GM21717 (cell line): ENCODE data around the gene ADGRV1.
"Not testable (repeated sequence)": the region's sequence is repeated elsewhere in the genome, so short reads cannot be mapped to it uniquely, and the experiment has no call there.

Experiments
- ATAC-seq: cut with Tn5 transposase; IDR thresholded peaks from one replicate; pipeline ENCODE4 v1.9.1; 2021; ENCODE audit warnings: mild to moderate bottlenecking, moderate library complexity; ENCODE audit not compliant: unreplicated experiment

Gene ADGRV1

DNA sequence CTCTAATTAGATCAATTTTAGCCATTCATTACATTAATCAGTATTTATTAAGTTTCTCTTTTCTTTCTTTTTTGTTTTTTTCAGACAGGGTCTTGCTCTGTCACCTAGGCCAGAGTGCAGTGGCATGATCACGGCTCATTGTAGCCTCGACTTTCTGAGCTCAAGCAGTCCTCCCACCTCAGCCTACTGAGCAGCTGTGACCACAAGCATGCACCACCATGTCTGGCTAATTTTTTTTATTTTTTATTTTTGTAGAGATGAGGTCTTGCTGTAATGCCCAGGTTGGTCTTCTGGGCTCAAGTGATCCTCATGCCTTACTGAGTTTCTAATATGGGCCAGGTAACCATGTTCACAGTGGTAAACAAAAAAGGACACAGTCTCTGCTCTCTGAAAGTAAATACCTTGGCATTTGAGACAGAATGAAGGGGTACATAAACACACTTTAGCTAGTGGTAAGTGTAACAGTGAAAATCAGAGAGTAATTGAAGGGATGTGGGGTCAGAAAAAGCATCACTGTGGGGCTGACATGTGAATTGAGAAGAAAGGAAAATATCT, 336.3 kb downstream of the ADGRV1 start:
- no peak for ATAC-seq

DNA sequence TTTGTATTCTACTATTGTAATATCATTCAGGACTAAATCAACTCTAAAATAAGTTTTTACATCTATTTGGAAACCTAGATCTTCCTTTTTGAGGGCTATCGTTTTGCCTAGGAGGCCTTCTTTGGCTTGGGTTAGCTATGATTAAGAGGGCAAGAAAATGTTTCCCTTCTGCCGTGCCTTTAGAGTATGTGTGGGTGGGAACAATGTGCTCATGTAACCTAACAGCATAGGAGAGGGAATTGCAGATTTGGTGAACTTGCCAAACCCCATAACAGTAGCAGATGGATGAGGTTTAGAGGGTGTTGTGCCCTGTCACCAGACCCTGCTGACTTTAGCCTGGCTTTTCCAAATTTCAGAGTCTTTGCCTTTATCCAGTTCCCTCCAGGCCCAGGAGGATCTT, 339.0 kb downstream of the ADGRV1 start:
- ATAC-seq = no peak

DNA sequence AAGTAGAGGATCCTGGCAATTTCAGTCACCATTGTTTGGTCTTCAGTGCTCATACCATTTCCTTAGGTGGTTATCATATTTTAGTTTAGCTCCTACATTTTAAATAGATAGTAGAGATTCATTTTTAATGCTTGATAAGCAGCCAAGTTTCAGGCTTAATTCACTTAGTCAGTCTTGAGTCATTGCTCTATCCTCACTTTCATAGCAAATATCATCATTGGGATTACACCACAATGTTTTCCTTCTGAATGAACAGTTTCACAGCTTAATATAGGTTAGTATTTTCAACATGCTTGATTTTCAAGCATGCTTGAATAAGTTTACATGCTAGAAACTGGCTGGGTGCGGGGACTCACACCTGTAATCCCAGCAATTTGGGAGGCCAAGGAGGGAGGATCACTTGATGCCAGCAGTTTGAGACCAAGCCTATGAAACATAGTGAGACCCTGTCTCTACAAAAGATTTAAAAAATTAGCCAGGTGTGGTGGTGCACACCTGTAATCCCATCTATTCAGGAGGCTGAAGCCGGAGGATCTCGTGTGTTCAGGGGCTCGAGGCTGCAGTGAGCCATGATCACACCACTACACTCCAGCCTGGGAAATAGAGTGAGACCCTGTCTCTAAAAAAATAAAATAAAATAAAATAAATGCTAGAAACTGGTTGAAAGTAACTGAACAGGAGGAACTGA, 339.9 kb downstream of the ADGRV1 start:
- no peak for ATAC-seq

DNA sequence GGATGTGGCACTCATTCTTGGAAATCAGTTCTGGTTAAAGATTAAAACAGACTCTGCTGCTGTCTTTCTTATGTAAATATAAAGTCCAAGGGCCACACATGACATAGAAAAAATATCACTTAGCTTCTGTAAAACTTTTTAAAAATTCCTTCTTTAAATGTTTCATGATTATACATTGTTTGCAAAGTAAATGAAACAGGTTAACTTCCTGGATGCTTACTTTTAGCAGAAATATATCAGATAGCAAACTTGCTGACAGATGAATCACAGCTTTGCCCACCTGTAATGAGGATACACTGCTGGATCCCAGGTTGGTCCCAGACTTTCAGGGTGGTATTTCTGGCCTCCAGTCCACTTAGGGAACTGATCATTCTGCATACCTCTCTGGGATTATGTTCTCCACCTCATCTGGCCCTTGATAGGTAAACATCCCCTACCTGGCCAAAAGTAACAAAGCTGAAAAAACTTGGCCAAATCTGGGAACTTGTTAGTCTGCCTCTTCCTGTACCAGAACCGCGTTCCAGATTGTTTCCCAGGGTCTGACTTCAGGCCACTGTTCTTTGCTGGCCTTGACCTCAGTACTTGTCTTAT, 340.5 kb downstream of the ADGRV1 start:
- no peak for ATAC-seq

DNA sequence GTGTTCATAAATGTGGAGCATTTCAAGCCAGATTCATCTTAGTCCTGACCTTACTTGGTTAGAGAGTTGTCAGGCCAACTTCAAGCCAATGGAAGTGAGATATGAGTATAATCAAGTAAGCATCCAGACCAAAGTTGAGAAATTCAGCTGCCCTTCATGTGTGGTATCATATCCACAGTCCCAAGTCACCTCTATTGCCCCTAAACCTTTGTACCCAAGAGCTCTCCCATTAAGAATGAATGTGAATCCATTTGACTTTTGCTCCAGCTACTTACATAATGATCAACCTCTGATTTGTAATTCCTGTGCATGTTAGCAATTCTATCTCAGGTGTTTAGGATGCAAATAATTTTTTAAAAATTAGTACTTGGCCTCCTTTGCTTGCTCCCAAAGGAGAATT, 342.7 kb downstream of the ADGRV1 start:
- no peak for ATAC-seq

DNA sequence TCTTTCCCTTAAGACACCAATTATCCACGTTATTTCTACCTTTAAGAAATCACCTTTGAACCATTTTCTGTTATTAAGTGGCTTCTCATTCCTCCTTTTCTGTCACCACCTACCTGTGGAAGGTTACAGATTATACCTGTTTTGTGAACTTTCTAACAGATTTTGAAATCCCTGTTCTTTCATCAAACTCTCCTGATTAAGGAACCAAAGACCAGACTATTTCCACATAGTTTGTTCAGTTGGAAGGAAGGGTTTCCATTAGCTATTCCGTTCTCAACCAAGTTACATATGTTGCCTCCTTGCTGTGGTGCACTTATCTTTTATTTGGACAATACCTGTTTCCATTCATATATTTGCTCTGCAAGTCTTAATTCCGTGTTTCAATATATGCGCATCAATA, 343.6 kb downstream of the ADGRV1 start:
- no peak for ATAC-seq

DNA sequence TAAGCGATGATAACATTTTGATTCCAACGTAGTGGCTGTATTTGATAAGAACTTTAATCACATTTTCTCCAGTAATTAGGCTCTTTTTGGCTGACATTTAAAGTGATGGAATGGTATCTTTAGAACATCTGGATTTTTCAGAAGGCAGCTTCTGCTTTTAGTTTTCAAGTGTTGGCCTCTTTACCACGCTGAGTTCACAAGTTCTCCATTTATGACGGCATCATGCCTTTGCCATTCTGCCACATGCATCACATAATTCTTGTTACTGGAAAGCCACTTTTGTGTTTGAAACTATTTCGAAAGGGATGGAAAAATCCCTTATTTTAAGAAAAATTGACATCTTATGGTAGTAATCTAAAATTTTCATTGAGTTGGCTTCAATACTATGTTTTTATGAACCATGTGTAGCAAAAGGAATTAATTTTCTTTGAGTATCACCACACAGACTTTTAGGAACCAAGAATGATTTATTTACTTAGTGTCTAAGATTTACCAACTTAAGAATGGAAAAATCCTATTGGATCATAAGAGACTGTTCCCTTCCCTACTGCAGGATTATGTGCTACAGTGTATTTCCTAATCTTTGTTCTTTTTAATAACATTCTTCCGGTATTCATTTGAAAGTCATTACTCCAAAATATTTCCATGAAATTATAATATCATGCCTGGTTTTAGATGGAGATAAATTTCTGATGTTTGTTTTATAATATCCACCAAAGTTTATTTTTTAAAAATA, 344.2 kb downstream of the ADGRV1 start:
- ATAC-seq = no peak

DNA sequence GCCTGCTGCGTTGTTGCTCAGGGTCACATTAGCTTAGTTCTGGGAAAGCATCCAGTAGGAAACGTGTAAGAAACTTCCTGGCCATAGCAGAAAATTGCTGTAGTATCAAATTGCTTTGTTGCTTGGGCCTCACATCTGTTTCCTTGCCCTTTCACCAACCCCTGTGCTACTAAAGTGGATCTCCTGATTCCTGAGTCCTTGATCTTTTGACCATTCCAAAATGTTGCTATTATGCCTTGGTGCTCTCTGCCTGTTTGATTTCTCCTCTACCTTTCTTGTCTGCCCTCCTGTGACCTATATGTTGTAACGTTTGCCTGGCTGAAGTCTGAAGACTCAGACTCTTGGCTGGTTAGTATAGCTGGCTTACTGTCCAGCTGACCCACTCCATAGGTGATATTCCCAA, 350.5 kb downstream of the ADGRV1 start:
- ATAC-seq = no peak

DNA sequence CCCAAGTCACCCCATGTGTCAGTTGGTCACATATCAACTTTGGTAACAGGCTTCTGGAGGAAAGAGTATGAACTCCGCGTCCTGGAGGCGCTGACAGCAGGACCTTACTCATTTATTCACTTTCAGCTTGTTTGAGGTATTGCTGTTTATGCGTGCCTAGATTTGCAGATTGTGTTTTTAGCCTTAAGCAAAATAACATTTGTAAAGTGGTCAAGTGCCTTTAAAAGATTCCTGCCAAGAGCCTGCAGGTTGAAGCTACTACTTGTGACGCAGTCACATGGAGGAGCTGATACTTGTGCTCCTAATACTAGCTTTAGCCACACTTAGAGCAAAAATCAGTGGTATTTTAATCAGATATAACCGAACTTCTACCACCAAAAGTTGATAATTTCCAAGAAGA, 351.3 kb downstream of the ADGRV1 start:
- ATAC-seq = no peak

DNA sequence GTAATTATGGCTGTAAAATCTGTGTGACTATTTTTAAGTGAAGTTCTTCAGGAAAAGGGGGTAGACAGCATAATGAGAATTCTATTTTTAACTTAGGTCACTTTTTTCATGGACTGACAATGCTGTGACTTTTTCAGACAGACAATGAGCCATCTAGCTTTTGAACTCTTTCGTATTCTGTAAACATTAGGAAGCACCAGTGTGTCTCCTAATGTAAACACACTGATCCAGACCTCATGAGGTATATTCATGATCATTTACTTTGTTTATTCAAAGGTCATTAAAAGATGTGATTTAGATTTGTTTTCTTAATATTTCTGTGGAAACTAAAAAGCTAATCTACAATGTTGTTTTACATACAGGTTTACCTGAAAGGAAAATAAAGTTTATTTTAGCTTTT, 352.6 kb downstream of the ADGRV1 start:
- ATAC-seq = no peak

DNA sequence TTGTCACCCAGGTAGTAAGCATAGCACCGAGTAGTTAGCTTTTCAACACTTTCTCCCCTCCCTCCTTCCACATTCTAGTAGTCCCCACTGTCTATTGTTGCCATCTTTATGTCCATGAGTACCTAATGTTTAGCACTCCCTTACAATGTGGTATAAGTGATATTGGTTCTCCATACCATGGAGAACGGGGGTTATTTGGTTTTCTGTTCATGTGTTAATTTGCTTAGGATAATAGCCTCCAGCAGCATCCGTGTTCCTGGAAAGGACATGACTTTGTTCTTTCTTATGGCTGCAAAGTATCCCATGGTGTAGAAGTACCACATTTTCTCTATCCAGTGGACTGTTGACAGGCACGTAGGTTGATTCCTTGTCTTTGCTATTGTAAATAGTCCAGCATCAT, 353.9 kb downstream of the ADGRV1 start:
- ATAC-seq = no peak

DNA sequence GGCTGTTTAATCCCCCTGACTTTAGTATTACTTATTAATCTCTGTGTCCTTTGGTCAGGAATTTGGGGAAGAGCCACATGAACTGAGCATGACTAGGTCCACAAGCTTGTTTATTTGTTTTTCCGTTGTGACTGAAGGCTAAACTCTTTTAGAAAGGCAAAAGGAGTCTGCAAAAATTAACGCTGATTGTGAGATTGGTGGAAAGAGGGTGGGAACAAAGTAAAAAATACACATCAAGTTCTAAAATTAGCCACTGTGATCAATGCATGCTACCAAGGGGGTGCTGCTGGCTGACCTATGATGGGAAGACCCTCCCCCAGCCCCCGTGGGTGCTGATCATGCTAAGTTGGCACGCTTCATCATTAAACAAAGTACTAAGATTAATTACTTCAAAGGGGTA, 356.8 kb downstream of the ADGRV1 start:
- ATAC-seq = no peak

DNA sequence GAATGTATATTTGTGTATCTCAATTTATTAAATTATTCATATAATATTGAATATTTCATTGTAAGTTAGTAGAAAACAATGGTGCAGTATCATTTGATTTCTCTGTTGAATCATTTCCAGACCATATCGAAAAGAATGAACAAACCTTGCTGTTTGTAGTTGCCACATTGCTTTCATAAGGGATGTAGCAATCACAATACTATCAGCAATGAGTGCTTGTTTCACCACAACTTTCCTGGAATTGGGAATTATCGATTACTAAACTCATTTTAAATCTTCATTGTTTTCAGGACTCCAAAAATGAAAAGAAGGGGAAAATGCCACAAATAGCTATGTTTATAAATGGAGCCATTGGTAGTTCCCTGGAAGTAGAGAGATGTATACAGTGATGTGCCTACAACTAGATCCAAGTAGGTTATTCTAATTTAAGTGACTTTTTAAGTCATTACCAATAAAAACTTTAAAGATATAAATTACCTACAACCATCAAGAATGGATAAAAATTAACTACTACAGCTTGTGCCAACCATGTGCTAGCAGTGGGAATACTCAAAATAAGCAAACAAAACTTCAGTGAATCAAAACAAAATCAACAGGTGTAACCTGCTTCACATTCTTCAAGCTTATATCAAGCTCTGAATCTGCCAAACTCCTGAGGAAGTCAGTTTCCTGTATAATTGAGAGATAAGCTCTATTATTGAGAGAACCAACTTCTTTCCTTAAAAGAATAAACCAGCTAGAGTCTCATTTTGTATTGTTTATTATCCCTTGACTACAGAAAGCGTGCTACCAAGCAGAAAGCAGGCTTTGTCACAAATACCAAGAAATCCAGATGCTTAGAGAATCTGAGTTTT, 358.6 kb downstream of the ADGRV1 start:
- no peak for ATAC-seq

DNA sequence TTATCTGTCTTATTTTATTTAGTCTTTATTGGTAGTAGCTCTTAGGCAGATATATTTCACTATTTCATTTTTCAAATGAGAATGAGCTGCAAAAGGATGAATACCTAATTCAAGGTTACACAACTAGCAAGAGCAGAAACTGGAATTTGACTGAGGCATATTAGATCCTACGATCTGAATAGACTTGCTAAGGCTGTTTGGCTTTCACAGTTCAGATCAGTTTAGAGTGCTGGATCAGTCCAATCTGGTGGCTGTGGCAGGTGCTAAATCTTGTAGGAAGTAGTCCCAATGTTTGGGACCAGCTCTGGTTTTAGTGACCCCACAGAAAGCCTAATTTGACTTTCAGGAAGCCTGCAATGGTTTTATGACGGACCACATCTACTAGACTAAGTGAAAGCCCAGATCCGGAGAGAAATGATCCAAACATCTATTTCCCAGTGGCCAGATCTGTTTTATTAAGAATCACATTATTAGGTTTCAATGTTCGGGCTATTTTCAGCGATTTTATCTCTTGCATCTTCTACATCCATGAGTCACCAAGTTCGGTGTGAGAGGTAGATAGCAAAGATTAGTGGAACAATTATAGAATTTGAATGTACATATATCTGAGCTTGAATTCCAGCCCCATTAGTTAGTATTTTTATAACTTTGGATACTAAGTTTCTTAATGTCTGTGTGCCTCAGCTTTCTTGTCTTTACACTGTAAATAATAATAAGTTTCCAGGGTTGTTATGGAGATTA, 359.5 kb downstream of the ADGRV1 start:
- no peak for ATAC-seq

DNA sequence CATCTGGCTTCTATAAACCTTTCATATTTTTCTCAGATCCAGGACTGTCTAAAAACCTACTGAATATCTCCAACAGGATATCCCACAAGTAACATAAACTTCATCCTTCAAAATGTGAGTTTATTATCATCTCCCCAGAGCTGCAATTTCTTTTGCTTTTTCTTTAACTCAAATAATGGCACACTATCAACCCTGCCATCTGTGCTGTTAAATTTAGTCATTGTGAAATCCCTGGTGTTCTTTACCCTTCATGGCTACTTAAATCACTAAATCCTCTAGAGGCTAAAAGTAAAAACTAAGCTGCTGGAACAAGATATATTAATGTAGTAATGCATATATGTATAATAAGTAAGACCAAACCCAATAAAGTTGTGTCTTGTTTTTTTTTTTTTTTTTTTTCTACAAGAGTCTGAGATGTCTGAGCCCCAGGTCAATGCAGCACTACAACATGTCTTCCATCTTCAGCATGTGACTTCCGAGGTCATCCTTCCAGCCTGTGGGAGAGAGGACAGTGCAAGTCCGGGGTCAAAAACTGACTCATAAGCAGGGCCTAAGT, 362.9 kb downstream of the ADGRV1 start:
- no peak for ATAC-seq

DNA sequence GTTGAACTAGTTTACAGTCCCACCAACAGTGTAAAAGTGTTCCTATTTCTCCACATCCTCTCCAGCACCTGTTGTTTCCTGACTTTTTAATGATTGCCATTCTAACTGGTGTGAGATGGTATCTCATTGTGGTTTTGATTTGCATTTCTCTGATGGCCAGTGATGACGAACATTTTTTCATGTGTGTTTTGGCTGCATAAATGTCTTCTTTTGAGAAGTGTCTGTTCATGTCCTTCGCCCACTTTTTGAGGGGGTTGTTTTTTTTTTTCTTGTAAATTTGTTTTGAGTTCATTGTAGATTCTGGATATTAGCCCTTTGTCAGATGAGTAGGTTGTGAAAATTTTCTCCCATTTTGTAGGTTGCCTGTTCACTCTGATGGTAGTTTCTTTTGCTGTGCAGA, 365.6 kb downstream of the ADGRV1 start:
- ATAC-seq = not testable (repeated sequence)

DNA sequence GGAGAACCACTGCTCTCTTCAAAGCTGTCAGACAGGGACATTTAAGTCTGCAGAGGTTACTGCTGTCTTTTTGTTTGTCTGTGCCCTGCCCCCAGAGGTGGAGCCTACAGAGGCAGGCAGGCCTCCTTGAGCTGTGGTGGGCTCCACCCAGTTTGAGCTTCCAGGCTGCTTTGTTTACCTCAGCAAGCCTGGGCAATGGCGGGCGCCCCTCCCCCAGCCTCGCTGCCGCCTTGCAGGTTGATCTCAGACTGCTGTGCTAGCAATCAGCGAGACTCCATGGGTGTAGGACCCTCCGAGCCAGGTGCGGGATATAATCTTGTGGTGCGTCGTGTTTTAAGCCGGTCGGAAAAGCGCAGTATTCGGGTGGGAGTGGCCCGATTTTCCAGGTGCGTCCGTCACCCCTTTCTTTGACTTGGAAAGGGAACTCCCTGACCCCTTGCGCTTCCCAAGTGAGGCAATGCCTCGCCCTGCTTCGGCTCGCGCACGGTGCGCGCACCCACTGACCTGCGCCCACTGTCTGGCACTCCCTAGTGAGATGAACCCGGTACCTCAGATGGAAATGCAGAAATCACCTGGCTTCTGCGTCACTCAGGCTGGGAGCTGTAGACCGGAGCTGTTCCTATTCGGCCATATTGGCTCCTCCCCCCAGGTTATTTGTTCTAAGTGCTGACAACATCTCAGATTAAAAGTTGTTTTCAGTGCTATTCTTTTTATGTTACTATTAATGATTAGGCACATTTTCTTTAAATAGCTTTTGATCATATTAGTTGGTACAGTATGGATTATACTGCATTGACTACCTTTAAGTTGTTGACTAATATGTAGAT, 370.6 kb downstream of the ADGRV1 start:
- ATAC-seq = not testable (repeated sequence)

DNA sequence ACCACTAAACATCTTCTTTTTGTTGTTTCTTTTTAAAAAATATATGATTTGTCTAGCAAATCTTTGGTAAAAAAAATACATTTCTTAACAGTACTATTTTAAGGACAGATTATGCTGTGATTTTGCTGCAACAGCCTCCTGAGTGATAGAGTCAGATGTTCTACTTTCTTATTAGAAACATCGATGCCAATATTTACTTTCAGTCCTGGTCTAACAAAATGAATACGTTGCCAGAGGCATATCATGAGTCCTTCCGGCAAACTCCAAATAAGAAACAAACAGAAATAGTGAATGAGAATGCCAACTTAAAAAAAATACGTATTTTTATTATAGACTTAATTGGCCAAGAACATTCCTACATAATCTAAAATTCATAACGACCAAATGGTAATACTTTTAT, 371.5 kb downstream of the ADGRV1 start:
- no peak for ATAC-seq

DNA sequence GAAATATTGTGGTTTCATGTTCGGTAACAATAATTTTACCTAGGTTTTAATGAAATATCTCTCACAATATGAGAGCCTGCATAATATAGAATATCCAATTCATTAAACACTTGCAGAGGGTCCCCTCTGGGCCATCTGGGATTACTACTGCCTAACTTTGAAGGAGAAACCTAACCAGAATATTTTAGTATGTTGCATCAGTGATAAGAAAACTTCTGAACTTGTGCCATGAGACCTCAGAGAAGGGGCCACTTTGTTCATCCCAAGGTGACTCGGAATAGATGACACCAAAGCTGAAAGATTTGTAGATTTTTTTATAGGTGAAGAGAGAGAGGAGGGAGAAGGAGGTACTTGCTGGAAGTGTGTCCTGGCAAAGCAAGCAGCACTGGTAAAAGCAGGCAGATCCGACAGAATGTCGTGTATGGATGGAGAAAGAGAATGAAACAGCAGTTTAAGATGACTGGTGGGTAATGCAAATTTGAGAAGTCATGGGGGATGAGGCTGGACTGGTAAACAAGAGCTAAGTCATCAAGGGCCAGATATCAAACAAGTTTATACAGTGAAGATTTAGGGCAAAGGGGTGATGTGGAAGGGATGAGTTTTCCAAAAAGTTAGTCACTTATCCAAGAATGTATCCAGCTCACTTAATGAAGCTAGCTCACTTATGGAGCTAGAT, 372.3 kb downstream of the ADGRV1 start:
- no peak for ATAC-seq
